ENCODE data around the gene SEMA5A.

Gene SEMA5A

GRCh38 chr5:9342161-9342787, 203.6 kb downstream of the SEMA5A start:
- in situ Hi-C loops (cut with MboI; ENCODE audit: low sequenced_read_pairs) = no loop called here

GRCh38 chr5:9340085-9340484, 205.8 kb downstream of the SEMA5A start:
- in situ Hi-C loops (cut with MboI; ENCODE audit: low sequenced_read_pairs) = no loop called here

- in situ Hi-C loops (cut with MboI; ENCODE audit: low sequenced_read_pairs) = no loop called here
Measured at GRCh38 chr5:9339206-9339818, 206.6 kb downstream of the SEMA5A start.

GRCh38 chr5:9338796-9339195, 207.1 kb downstream of the SEMA5A start:
- in situ Hi-C loops (cut with MboI; ENCODE audit: low sequenced_read_pairs) = no loop called here

- in situ Hi-C loops (cut with MboI; ENCODE audit: low sequenced_read_pairs) = no loop called here
Measured at GRCh38 chr5:9337928-9338595, 207.8 kb downstream of the SEMA5A start.

- in situ Hi-C loops (cut with MboI; ENCODE audit: low sequenced_read_pairs) = no loop called here
Measured at GRCh38 chr5:9335754-9336495, 209.9 kb downstream of the SEMA5A start.

- in situ Hi-C loops (cut with MboI; ENCODE audit: low sequenced_read_pairs) = no loop called here
Measured at GRCh38 chr5:9335269-9335668, 210.6 kb downstream of the SEMA5A start.

GRCh38 chr5:9332026-9332425, 213.8 kb downstream of the SEMA5A start:
- in situ Hi-C loops (cut with MboI; ENCODE audit: low sequenced_read_pairs) = no loop called here

GRCh38 chr5:9331372-9331771, 214.5 kb downstream of the SEMA5A start:
- in situ Hi-C loops (cut with MboI; ENCODE audit: low sequenced_read_pairs) = no loop called here

- in situ Hi-C loops (cut with MboI; ENCODE audit: low sequenced_read_pairs) = no loop called here
Measured at GRCh38 chr5:9329125-9329524, 216.8 kb downstream of the SEMA5A start.

GRCh38 chr5:9325549-9325948, 220.3 kb downstream of the SEMA5A start:
- in situ Hi-C loops (cut with MboI; ENCODE audit: low sequenced_read_pairs) = no loop called here

GRCh38 chr5:9324348-9325077, 221.4 kb downstream of the SEMA5A start:
- in situ Hi-C loops (cut with MboI; ENCODE audit: low sequenced_read_pairs) = no loop called here

GRCh38 chr5:9320652-9321051, 225.2 kb downstream of the SEMA5A start:
- in situ Hi-C loops (cut with MboI; ENCODE audit: low sequenced_read_pairs) = no loop called here

- in situ Hi-C loops (cut with MboI; ENCODE audit: low sequenced_read_pairs) = no loop called here
Measured at GRCh38 chr5:9318031-9318430, 227.8 kb downstream of the SEMA5A start.

GRCh38 chr5:9316733-9317132, 229.1 kb downstream of the SEMA5A start:
- in situ Hi-C loops (cut with MboI; ENCODE audit: low sequenced_read_pairs) = no loop called here

GRCh38 chr5:9316041-9316440, 229.8 kb downstream of the SEMA5A start:
- in situ Hi-C loops (cut with MboI; ENCODE audit: low sequenced_read_pairs) = no loop called here

- in situ Hi-C loops (cut with MboI; ENCODE audit: low sequenced_read_pairs) = no loop called here
Measured at GRCh38 chr5:9314558-9314957, 231.3 kb downstream of the SEMA5A start.

- in situ Hi-C loops (cut with MboI; ENCODE audit: low sequenced_read_pairs) = no loop called here
Measured at GRCh38 chr5:9313751-9314150, 232.1 kb downstream of the SEMA5A start.

GRCh38 chr5:9307150-9307549, 238.7 kb downstream of the SEMA5A start:
- in situ Hi-C loops (cut with MboI; ENCODE audit: low sequenced_read_pairs) = no loop called here

- in situ Hi-C loops (cut with MboI; ENCODE audit: low sequenced_read_pairs) = no loop called here
Measured at GRCh38 chr5:9302218-9302617, 243.7 kb downstream of the SEMA5A start.

- in situ Hi-C loops (cut with MboI; ENCODE audit: low sequenced_read_pairs) = no loop called here
Measured at GRCh38 chr5:9301200-9301599, 244.7 kb downstream of the SEMA5A start.

Measured in HL-60/S4 treated with phorbol 12-myristate 13-acetate at 8.2 ng/mL for 4 days and 3 days (cell line).